ENCODE measurements around the gene CMTM1. TPM values are rescaled to one million over a fixed set of nuclear protein-coding genes. Genes with fewer than 3 reads are reported as not detected.
"Not testable (repeated sequence)": the region's sequence is repeated elsewhere in the genome, so short reads cannot be mapped to it uniquely, and the experiment has no call there.

The CMTM1 gene
- total RNA-seq, 1 experiment from 2014 or later, result 7.1 TPM

- no TSS peak for BruUV-seq (replicated peaks)
- ATAC-seq, result no peak
- no peaks in the 10 kb centered on the region for H3K36me3 ChIP-seq (ENCODE audit: control insufficient read depth, insufficient read depth, low read length)
- H3K4me3 ChIP-seq (ENCODE audit: low read depth in 2 of 2, low read length in 2 of 2), result no peak overlapping the region
- intact Hi-C loops (cut with micrococcal nuclease; ENCODE audit: unreplicated experiment) (no loop called here), in situ Hi-C loops (cut with HindIII; ENCODE audit: low pct_unique_long_range_greater_than_20kb, low sequenced_read_pairs) (no loop called here)
- POLR2A ChIA-PET, result no interaction called here
- CTCF ChIA-PET, result no interaction called here
- H3K27me3 ChIP-seq (ENCODE audit: control insufficient read depth, insufficient read depth, low read length), result no peaks in the 10 kb centered on the region
- no peaks in the 10 kb centered on the region for H3K4me1 ChIP-seq (ENCODE audit: control insufficient read depth, insufficient read depth, low read length)
- no peak for DNase-seq (ENCODE audit: low read depth, low spot score)
- H3K9me3 ChIP-seq (ENCODE audit: control insufficient read depth, insufficient read depth, low read depth, low read length), result no peaks in the 10 kb centered on the region
- no peak for TF ChIP-seq CTCF (IDR thresholded peaks at IDR 0.05)
- TF ChIP-seq SIN3A (IDR thresholded peaks at IDR 0.05; ENCODE audit: borderline replicate concordance, insufficient read depth, low read depth, low read length), result no peak
- TF ChIP-seq POLR2AphosphoS5 (IDR thresholded peaks at IDR 0.05; ENCODE audit: low read depth, low read length), result no peak
- no peak for TF ChIP-seq TCF7L2 (IDR thresholded peaks at IDR 0.05; ENCODE audit: low read depth, low read length)
- no peak for TF ChIP-seq REST (IDR thresholded peaks at IDR 0.05; ENCODE audit: insufficient read depth in 1 of 2, low read depth in 2 of 2, low read length in 1 of 2)
- H3K27ac ChIP-seq (ENCODE audit: low read length), result no peak overlapping the region
Observed at GRCh38 chr16:66592814-66593213, 26.6 kb downstream of the CMTM1 start.

- no TSS peak for BruUV-seq (replicated peaks)
- TF ChIP-seq TCF7L2 (IDR thresholded peaks at IDR 0.05; ENCODE audit: low read depth, low read length) (no peak), POLR2AphosphoS5 (IDR thresholded peaks at IDR 0.05; ENCODE audit: low read depth, low read length) (no peak), CTCF (IDR thresholded peaks at IDR 0.05) (no peak), SIN3A (IDR thresholded peaks at IDR 0.05; ENCODE audit: borderline replicate concordance, insufficient read depth, low read depth, low read length) (no peak), REST (IDR thresholded peaks at IDR 0.05; ENCODE audit: insufficient read depth in 1 of 2, low read depth in 2 of 2, low read length in 1 of 2) (no peak)
- H3K27ac ChIP-seq (ENCODE audit: low read length), result no peak overlapping the region
- DNase-seq (ENCODE audit: low read depth, low spot score), result no peak
- ChIA-PET CTCF (no interaction called here), POLR2A (no interaction called here)
- intact Hi-C loops (cut with micrococcal nuclease; ENCODE audit: unreplicated experiment) (no loop called here), in situ Hi-C loops (cut with HindIII; ENCODE audit: low pct_unique_long_range_greater_than_20kb, low sequenced_read_pairs) (no loop called here)
- no peak overlapping the region for H3K4me3 ChIP-seq (ENCODE audit: low read depth in 2 of 2, low read length in 2 of 2)
- H3K27me3 ChIP-seq (ENCODE audit: control insufficient read depth, insufficient read depth, low read length), result no peaks in the 10 kb centered on the region
- no peaks in the 10 kb centered on the region for H3K36me3 ChIP-seq (ENCODE audit: control insufficient read depth, insufficient read depth, low read length)
- no peak for ATAC-seq
- H3K9me3 ChIP-seq (ENCODE audit: control insufficient read depth, insufficient read depth, low read depth, low read length), result no peaks in the 10 kb centered on the region
- no peaks in the 10 kb centered on the region for H3K4me1 ChIP-seq (ENCODE audit: control insufficient read depth, insufficient read depth, low read length)
Observed at GRCh38 chr16:66594739-66595138, 28.5 kb downstream of the CMTM1 start.

GRCh38 chr16:66596559-66596958 is 30.3 kb downstream of the CMTM1 start:
- ATAC-seq; H3K27ac ChIP-seq (ENCODE audit: low read length); H3K4me3 ChIP-seq (ENCODE audit: low read depth in 2 of 2, low read length in 2 of 2); H3K9me3 ChIP-seq (ENCODE audit: control insufficient read depth, insufficient read depth, low read depth, low read length); POLR2A ChIA-PET; DNase-seq (ENCODE audit: low read depth, low spot score); in situ Hi-C loops (cut with HindIII; ENCODE audit: low pct_unique_long_range_greater_than_20kb, low sequenced_read_pairs); H3K4me1 ChIP-seq (ENCODE audit: control insufficient read depth, insufficient read depth, low read length); BruUV-seq (replicated peaks); H3K36me3 ChIP-seq (ENCODE audit: control insufficient read depth, insufficient read depth, low read length); intact Hi-C loops (cut with micrococcal nuclease; ENCODE audit: unreplicated experiment); H3K27me3 ChIP-seq (ENCODE audit: control insufficient read depth, insufficient read depth, low read length): not testable (repeated sequence)
- CTCF ChIA-PET, result interaction anchor here (0.6 kb wide), 1 partner anchor 12 kb away, joined by 3 read pairs; no protein-coding TSS in a partner anchor

Measured in Panc1 (cell line).